GM18867 (cell line): ENCODE measurements around the gene IL9.
"Not testable (repeated sequence)": the region's sequence is repeated elsewhere in the genome, so short reads cannot be mapped to it uniquely, and the experiment has no call there.

ENCODE experiments used
- ATAC-seq: cut with Tn5 transposase; IDR thresholded peaks from one replicate; pipeline ENCODE4 v1.9.1; 2021; ENCODE audit warnings: mild to moderate bottlenecking, moderate library complexity; ENCODE audit not compliant: unreplicated experiment

Gene IL9

GRCh38 chr5:135869935-135870334, 25.7 kb downstream of the IL9 start:
- ATAC-seq: no peak

DNA sequence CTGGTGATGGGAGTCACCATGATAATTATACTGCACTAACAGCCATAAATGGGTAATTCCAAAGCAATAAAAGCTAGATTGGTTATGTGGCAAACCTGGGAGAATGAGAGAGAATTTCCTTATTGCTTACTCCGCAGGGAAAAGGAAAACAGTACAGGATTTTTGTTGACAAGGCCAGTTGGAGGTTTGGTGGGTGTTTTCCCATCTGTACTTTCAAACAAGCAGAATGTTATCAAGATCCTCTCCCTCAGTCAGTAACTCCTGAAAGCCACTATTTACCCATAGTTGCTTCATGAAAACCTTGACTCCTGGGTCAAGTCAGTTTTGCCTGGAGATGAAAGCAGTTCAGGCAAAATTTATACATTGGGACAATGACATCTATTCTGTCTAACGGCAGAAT, 26.4 kb downstream of the IL9 start:
- no peak for ATAC-seq

DNA sequence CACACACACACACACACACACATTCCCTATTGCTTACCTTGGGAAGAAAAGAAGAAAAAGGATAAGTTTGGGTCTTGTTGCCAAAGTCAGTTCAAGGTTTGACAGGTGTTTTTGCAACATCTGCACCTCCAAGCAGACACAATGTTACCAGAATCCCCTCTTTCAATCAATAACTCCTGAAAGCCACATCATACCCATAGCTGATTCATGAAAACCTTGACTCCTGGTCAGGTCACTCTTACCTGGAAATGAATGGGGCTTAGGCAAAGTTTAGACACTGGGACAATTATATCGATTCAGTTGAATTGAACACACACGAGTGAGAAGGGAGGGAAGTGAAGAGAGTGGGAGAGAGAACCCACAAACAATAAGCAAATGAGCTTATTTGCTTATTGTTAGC, 27.0 kb downstream of the IL9 start:
- no peak for ATAC-seq

GRCh38 chr5:135867599-135867998, 28.0 kb downstream of the IL9 start:
- no peak for ATAC-seq

DNA sequence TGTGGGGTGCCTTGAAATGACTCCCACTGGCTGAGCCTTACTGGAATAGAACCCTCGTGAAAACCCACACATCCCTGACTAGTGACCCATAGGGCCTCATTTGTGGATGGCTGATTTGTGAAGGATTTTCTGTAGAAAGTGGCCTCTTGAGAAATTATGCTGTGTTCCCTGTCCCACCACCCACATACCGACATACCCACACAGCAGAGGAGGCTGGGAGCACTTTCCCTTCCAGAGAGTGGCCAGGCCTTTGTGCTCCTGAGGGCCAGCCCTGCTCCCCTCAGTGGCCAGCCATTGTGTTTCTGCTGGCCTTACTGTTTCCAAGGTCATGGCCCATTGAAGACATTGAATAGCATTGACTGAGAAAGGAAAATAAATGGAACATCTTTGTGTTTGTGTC, 29.6 kb downstream of the IL9 start:
- no peak for ATAC-seq

DNA sequence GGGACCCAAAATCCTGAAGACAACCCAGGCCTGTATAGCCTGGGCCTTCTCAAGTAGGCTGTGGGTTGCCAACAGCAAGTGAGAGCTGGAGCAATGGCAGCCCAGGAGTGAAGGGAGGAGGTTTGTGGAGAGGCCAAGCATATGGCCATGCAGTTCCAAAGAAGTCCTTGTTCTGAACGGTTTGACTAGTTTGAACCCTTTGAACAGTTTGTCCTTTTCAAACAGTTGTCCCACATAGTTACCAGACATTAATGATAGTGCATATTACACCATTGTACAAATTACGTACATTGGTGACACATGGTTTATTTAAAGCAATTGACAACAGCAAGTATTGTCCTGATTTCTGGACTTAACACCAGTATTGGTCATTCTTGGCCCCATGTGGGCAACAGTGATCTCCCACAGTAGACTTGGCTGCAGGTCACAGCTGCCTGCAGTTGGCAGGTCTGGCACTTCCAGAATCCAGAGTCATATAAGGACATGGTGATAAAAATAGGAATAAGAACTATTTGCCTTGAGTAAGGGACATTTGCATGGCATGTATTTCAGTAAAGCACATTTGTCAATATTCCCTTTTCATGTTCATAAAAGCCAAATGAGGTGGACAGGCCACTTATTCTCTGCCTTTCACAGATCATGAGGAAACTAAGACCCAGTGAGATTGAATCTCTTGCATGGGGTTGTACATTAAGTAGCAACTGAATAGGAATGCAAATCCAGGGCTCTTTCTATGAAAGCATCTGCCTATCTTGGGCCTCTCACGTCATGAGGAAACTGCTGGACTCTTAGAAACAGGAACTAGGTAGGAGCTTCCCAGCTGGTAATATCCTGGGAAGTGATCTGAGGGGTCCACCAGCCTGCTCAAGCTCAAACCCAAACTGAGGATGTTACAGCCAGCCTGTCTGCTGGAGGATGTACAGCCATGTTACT, 30.9 kb downstream of the IL9 start:
- no peak for ATAC-seq

- ATAC-seq: no peak
Observed at GRCh38 chr5:135862744-135863143, 32.9 kb downstream of the IL9 start.

- no peak for ATAC-seq
Observed at GRCh38 chr5:135862086-135862485, 33.6 kb downstream of the IL9 start.

DNA sequence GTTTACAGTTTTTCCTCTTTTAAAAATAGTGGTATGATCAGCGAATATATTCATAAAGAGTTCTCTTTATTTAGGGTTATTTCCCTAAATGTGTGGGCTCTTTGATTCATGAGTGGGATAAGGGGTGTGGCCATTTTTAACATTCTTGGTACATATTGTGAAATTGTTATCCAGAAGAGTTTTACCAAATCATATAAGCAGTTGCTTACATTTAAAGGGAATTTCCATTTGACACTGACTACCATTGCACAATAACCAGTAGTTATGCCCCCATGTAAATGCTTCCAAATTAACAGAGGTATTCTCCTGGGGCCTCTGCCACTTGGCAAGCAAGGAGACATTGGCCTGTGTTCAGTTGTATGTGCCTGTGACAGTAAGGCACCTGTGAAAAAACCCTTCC, 34.0 kb downstream of the IL9 start:
- no peak for ATAC-seq

DNA sequence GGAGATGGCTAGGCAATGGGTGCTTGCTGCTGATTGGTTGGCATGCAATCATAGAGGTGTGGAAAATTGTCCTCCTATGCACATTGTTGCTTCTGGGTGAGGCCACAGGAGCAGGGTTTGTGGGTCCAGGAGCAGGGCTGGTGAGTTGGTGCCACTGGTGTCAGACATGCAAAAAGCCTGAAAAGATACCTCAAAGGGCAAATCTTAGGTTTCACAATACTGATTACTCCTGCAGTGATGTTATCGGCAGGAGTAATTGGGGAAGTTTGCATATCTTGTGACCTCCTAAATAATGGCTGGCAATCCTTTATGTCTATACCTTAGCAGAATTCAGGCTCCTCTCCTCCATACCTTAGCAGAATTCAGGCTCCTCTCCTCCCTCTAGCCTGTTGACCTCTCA, 36.0 kb downstream of the IL9 start:
- ATAC-seq: no peak

- not testable (repeated sequence) for ATAC-seq
Observed at GRCh38 chr5:135859186-135859585, 36.5 kb downstream of the IL9 start.

GRCh38 chr5:135857630-135858311, 37.9 kb downstream of the IL9 start:
- ATAC-seq: no peak

GRCh38 chr5:135851915-135852845, 43.5 kb downstream of the IL9 start:
- no peak for ATAC-seq

DNA sequence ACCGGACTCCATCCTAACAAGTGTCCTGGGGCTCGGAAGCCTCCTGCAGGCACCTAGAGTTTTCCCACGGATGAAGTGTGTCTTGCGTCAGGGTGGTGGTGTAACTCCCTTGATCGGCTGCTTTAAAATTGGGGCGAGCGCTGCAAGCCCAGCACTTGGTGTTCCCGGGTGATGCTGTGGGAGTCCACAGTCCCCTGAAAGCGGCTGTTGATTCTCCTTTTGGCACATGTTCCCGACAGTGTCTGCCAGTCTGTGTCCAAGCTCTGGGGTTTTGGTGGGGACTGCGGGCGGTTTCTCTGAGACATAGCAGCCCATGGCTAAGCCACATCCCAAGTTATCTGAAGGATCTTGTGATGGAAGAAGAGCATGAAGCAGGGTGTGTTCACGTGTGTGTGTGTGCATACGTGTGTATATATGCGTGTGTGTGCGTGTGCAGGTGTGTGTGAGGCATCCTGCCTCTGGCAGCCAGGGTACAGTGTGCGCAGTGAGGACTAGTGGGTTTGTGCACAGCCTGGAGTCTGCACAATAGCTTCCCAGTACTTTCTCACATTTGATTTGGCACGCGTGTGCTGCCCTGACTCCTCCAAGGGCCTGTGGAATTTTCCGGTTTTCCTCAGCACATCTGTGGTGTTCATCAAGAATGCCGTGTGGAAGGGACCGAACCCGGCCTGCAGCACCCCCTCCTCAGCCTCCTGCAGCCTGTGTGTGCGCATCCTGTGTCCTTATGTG, 44.3 kb downstream of the IL9 start:
- ATAC-seq: no peak

DNA sequence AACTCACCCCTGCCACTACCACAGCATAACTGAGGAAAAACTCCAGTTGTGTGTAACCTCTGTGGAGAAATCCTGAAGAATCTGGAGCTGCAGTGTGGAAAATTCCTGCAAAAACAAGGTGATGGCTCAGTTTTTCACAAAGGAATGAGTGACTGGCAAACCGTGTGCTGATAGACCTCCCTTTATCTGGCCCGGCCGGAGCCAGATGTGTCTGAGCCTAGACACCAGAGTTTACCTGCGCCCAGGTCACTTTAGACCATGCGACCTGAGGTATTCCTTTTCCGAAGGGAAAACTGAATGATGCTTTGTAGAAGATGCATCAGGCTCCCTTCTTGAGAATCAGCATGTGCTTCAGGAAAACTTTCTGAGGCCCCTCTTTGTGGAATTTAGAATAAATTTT, 45.0 kb downstream of the IL9 start:
- ATAC-seq: no peak

- no peak for ATAC-seq
Observed at GRCh38 chr5:135850231-135850630, 45.4 kb downstream of the IL9 start.

DNA sequence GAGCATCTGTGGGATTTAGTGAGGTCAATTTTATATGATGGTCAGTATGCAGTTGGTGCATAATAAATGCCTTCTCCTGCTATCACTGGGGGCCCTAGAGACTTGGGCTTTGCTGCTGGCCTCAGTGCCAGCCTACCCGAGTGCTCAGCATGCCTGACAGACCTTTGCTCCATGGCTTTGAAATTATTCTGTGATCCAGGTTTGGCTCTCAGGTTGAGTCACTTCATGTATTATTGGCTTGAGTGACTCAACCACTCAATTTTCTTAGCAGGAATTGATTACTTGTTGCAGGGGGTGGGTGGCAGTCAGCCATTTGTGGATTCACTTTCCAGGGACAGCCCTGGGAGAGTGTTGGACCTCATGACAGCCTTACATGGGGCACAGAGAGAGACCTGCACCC, 47.7 kb downstream of the IL9 start:
- ATAC-seq: no peak

- no peak for ATAC-seq
Observed at GRCh38 chr5:135846311-135846710, 49.3 kb downstream of the IL9 start.

GRCh38 chr5:135843571-135844337, 51.9 kb downstream of the IL9 start:
- no peak for ATAC-seq

DNA sequence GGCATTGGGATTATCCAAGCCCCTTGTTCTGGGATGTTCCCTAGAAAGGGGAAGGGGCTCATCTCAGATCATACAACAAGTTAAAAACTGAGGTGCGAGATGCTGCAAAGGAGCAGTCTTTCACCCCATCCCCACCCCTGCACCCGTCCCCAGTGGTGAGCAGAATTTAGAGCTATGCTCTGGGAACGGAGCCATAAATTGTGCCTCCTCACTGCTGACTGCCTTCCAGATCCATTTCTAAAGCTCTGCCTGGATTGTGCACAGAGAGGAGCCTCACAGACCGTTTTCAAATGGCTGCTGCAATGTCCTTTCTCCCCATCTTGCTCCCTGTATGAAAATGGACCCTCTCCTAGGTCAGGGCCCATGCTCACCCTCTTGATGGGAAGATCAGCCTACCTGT, 52.9 kb downstream of the IL9 start:
- ATAC-seq: no peak
